Activated gamma-delta T cell treated with Interleukin-2 at 50 U/mL for 16 hours (primary cell): Measurements from ENCODE around the gene TRAPPC2L.
"Not testable (repeated sequence)": the region's sequence is repeated elsewhere in the genome, so short reads cannot be mapped to it uniquely, and the experiment has no call there.

Experiments
- DNase-seq: peaks from one replicate; pipeline ENCODE4 v3.0.0-alpha.2; 2020

TRAPPC2L gene

DNA sequence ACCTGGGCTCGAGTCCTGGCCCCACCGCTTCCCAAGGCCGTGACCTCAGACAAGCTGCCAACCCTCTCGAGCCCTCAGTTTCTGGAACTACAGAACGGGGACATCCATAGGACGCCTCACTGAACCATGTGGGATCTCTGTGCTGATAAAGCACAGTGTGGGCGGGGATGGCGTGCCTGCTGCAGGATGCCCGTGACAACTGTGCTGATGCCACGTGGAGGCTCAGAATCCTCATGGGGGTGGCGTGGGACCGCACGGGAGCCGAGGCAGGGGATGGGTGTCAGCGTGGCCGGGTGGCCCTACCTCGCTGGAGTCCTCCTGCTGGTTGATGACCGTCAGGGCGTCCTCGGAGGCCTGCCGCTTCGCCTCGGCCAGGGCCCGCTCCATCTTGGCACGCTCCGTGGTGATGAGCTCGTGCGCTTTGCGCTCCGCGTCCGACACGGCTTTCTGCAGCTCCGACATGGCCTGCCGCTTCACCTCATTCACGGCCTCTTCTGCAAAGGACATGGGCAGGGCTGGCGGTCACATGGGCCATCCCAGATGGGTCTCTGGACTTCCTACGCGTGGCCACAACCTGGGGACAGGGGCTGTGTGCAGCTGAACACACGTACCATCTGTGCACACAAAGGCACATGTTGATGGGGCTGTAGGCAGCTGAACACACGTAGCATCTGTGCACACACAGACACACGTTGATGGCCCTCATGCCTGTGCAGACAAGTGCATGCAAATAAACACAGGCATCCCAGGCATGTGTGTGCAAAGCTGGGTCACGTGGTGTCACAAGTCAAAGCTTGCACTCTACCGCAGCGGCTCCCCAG lies 22.2 kb downstream of the TRAPPC2L start:
- no peak for DNase-seq

DNA sequence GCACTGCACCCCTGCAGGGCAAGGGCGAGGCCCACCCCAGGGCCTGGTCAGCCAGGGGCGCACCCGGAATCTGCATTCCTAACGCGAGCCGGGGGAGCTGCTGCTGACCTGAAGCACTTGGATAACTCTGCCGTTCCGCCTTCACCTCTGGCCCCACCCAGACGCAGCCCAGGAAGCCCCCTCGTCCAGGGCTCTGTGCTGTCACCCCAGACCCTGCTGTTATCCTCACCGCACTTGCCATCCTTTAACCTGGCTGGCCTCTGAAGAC lies 22.8 kb downstream of the TRAPPC2L start:
- no peak for DNase-seq

DNA sequence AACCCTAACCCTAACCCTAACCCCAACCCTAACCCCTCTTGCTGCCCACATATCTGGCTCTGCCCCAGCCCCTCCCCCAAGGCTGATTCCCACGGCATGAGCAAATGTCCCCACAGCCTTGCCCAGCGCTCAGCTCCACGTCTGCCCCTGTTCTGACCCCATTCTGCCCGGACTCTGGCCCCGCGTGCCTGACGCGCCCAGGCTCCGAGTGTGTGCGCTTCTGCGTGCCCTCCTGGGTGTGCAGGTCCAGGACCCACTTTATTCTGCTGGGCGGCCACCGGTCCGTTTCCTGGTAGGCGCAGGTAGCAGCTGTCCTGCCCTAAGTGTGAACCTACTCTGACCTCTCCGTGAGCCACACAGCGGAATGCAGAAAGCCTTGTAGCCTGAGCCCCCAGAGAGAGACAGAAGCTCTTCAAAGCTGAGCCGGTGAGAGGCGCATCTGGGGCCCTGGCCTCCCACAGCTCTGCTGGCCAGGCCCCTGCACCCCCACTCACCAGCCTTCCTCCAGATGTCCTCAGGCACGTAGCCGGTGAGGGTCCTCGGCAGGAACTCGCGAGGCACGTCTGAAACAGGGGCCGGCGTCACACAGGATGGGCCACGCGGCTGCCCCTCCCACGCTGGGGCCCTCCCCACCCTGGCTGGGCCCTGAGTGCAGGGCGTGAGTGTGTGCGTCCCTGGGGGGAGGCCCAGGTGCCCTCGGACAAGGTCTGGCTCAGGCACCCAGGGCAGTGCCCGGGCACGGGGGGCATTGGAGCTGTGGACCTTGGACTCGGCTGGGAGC lies 23.5 kb downstream of the TRAPPC2L start:
- no peak for DNase-seq

DNA sequence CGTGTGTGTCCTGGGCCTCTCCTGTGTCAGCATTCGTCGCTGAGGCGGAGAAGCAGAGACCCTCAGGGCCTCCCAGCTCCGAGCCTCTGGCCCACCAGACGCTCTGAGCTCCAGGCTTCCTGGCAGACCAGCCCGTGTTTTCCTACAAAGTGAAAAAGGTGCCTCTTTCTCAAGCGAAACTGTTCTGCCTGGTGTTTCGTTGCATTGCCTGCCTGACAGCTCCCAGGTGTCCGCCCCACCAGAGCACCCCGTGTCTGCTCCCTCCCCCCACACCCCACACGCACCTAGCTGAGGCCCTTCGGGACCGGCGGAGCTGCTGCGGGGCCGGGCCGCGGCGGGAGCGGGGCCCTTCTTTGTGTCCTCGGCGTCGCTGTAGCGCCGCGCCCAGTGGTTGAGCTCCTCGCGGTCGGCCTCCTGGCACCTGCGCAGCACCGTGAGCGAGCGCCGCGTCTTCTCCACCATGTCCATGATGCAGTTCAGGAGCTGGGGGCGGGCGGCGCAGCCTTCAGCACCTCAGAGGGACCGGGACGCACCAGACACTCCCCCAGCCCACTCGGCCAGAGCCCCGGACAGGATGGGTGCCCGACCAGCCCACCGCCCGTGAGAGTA lies 24.2 kb downstream of the TRAPPC2L start:
- DNase-seq, result no peak

DNA sequence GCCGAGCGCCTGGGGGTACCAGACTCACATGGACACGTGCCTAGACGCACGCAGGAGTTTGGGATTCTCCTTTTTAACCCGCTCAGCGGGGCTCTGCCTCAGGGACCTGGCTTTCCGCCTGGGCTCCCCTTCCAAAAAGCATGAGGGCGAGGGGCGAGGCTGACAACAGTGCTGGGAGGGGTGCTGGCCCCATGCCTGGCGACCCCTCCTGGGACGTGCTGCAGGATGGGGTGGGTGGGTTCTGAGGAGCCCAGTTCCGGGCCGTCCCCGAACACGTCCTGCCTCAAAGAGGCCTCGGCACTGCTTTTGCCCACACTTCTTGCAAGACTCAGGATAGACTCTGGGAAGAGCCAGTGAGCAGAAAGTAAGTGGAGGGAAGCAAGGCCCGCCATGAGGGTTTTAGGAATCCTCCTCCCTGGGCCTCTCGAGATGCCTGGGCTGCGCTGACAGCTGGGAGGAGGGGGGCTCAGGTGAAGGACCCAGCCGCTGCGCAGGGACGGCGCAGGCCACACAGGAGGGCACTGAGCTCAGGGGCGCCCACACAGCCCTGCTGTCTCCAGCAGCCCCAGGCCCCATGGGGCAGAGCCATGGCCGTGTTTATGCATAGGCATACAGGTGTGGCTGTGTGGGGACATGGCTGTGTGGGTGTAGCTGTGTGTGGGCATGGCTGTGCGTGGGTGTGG lies 24.9 kb downstream of the TRAPPC2L start:
- no peak for DNase-seq

DNA sequence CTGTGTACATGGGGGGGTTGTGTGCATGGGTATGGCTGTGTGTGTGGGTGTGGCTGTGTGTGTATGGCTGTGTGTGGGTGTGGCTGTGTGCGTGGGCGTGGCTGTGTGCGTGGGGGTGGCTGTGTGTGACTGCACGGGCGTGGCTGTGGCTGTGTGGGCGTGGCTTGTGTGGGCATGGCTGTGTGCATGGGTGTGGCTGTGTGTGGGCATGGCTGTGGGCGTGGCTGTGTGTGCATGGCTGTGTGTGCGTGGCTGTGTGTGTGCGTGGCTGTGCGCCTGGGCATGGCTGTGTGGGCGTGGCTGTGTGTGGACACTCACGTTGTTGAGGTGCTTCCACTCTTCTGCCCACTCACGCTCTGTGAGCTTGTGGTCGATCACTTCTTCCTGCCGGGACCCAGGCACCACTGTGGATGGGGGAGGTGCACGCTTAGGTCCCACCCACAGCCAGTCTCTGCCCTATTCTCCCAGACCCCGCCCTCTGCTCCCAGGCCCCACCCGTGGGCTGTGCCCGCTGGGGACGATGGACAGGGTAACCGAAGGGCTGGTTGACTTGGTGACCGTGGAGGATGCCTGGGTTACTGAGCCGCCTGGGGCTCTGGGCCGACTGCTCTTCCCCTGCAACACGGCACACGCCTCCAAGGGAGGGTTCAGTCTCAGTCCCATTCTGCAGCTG lies 25.6 kb downstream of the TRAPPC2L start:
- no peak for DNase-seq

DNA sequence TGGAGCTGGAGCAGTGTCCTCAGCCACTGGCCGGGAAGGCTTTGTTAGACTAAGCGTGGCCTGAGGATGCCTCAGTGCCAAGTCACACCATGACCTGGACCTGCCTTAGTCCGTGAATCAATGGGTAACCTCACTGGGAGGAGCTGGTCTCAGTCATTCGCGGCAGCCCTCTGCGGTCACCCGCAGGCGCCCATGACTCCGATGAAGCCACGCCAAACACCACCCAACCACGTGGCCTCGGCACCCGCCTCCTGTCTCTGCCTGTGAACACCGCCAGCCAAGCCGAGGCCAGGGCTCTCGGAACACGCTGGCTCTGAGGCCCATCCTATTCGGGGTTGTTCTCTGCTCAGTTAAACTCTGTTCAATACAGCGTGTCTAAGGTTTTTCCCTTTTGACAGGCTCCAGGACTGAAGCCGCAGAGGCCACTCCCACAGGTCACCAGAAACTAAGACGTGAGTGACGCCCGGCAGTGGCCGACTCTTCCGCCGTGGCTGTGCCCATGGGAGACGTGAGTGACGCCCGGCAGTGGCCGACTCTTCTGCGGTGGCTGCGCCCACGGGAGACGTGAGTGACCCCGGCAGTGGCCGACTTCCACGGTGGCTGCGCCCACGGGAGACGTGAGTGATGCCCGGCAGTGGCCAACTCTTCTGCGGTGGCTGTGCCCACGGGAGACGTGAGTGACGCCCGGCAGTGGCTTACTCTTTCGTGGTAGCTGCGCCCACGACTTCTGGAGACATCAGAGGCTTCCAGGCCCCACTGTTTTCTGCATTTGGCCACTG lies 26.4 kb downstream of the TRAPPC2L start:
- no peak for DNase-seq

DNA sequence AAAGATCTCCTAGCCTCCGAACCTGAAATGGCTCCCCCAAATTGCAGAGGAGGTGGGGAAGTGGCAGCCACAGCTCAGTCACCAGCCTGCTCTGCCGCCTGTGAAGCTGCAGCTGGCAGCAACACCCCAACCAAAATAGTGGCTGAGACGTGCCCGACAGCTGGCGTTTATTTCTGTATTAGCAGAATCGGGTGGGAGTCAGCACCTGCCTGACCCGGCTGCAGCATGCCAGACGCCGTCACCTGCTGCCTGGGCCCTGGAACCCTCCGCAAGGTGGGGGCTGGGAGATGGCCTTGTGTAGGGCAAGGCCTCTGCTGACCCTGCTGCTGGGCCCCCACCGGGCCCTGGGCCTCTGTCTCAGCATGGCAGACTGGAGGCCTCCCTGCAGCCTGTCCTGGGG lies 27.0 kb downstream of the TRAPPC2L start:
- DNase-seq, result no peak

DNA sequence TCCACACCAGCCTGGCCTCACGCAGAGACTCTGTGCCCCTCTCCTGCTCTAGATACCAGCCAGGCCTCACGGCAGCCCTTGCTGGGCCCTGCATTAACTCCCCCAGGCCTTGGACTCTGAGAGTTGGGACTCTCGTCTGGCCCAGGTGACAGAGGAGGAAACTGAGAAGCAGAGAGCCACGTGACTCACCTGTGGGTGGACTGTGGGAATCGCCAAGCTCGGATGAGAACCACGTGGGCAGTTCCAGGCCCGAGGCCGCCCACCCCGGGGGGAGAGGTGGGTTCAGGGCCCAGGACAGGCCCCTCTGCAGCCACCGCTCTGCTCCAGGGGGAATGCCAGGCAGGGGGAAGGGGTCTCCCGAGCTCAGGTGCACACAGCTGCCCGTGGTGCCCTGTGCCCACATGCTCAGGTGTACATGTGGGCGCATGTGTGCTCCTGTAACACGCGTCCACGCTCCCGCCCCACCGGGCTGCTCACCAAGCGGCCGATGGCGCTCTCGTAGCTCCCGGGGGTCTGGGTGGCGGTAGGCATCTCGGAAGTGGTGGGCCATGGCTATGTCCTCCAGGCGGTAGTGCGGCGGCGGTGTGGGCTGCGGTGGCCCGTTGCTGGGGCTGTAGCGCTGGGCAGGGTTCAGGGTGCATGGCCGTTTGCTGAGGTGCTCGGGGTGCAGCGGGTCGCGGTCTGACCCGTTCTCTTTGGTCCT lies 27.8 kb downstream of the TRAPPC2L start:
- no peak for DNase-seq

DNA sequence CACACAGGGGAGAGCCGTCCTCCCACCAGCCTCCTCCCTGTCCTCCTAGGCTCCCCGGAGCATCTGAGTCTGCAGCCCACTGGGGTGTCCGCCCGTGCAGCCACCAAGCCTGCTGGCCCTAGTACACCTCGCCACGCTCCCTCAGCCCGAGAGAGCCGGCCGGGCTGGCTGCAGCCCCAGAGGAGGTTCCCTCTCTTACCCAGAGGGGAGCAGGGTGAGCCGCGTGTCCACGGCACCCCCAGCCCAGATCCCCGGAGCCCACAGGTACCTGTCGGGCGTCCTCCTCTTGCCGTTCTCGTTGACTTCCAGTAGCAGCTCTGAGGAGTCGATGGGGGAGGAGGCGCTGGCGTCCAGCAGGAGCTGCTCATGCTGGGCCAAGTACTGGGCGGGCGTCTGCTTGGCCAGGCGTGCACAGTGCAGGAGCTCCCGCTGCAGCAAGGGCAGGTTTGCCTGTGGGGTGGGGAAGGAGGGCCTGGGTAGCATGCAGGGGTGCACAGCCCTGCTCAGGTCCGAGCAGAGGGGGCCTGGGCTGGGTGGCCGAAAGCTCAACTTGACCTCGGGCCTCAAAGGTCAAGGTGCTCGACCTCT lies 28.9 kb downstream of the TRAPPC2L start:
- no peak for DNase-seq

DNA sequence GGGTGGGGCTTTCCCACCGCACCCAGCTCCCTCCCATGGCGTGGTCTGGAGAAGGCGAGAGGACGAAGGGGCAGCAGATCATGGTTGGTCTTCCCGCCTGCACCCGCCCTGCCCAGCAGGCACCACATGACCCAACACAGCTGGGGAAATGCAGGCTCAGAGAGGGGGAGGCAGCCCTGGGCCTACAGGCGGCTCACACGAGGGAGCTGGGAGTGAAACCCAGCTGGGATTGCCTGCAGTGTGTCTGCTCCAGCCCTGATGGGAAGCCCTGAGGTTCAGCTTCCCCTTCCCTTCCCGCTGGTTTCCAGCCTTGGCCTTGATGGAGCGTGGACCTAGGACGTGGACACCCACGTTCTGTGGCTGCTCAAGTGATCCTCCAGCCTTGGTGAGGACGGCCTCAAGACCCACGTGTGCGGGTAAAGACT lies 29.5 kb downstream of the TRAPPC2L start:
- no peak for DNase-seq

DNA sequence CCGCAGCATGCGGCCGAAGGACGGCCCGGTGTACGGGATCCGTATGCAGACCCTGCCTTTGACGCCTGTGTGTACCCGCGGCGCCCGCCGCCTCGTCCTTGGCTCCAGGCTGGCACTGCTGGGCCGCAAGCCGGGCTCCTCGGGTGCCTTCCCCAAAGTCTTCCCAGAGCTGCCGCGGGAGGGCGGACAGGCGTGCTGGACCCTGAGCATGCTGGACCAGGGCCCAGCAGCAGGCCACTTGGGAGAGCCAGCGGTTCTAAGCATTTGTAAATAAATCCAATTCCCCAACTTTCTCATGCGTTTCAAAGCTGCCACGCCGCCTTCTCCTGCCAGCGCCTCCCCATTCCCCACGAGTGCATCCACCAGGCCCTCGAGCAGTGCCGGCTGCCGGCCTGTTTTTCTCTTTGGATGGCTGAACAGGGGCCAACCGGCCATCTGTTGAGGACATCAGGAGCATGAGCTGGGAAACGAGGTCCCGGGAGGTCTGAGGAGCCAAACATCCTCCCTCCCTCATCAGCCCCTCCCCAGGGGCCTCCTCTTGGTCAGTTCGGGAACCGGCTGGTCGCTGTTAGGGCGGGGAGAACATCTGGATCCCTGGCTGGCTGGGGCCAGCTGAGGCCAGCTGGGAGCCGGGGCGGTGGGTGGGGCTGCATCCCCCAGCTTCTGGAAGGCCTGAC lies 30.1 kb downstream of the TRAPPC2L start:
- no peak for DNase-seq

DNA sequence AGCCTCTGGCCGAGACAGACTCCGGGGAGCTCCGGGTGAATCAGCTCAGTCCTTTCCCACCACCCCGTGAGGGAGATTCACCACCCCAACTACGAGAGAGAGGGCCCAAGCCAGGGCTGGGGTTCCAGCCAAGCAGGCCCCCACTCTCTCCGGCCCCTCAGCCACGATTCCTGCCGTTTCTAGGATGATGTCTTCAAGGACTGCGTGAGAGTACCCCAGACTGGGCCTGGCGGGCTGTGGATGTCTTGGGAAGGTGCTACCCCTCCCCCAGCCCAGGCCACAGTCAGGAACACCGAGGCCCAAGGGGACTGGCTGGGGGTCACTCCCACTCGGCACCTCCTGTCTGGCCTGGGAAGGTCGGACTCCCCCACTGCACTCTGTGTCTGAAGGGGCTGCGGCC lies 31.1 kb downstream of the TRAPPC2L start:
- DNase-seq, result no peak

DNA sequence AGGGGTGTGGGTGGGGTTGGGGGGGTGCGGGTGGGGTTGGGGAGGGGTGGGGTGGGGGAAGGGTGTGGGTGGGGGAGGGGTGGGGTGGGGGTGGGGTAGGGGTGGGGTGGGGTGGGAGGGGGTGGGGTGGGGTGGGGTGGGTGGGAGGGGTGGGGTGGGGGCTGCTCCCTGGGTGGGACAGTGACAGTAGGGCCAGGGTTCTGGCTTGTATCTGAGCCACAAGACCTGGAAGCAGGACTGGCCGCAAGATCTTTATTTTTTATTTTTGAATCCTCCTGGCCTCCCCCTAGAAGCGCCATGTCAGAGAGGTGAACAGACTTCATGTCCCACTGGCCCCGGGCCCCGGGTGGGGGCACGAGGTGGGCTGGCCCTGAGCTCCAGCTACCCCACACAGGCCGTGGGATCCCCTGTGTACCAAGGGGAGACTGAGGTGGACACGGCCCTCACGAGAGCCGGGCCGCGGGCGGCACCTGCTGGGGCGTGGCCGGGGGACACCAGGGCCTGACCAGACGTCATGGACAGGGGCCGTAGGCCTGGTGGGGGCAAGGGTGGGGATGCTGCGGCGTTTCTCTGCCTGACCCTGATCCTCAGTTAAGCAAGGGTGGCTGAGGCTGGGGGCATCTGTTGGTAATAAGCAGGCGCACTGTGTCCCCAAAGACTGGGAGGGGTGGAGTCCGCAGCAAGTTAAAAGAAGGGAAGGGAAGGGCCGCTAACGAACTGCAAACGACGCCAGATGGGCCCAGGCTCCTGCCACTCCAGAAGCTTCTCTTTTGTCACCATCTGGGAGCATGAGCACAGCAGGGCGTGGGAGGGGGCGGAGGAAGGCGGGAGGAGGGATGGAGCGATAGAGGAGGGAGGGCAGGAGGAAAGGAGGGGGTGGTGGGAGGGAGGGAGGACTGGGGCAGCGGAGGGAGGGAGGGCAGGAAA lies 31.8 kb downstream of the TRAPPC2L start:
- no peak for DNase-seq

DNA sequence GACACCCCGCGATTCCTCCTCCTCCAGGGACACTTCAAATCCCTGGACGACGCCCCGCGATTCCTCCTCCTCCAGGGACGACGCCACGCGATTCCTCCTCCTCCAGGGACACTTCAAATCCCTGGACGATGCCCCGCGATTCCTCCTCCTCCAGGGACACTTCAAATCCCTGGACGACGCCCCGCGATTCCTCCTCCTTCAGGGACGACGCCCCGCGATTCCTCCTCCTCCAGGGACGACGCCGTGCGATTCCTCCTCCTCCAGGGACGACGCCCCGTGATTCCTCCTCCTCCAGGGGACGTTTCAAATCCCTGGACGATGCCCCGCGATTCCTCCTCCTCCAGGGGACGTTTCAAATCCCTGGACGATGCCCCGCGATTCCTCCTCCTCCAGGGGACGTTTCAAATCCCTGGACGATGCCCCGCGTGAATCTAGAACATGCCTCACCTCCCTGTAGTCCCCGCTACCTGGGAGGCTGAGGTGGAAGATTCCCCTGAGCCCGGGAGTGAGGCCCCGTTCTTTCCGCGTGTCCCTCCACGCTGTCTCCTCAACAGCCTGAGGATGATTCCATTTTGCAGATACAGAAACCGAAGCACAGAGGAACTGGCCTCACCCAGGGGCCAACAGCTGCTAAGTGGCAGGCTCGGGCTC lies 32.9 kb downstream of the TRAPPC2L start:
- not testable (repeated sequence) for DNase-seq

DNA sequence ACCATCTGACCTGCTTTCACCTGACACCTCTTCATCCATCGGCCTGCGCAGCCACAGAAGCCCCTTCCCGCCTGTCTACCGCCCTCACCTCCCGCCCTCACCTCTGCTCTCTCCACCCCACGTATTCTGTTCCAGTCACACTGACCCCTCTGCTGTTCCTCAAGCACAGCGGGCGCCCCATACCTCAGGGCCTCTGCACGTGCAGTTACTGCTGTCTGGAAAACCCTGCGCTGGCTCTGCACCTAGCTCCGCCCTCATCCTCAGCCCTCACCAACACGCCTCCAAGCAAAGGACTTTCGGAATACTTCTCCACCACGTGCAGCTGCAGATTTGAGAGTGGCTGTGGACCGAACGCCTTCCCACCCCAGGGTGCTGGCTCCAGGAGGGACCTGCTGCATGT lies 34.2 kb downstream of the TRAPPC2L start:
- no peak for DNase-seq

DNA sequence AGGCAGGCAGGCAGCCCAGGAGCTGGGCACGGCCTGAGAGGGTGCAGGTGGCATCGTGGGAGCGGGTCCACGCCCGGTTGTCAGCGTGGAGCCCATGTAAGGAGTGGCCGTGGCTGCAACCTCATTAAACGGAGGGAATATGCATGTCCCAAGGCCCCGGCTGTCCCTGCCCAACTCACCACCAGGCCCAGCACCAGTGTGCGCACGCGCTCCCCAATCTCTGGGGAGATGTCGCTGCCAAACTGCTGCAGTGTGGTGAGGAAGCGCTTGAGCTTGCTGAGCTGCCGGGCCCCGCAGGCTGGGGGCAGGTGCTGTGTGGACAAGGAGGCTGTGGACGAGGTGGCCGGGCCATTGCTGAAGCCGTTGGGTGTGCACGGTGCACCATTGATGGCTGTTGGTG lies 35.1 kb downstream of the TRAPPC2L start:
- DNase-seq, result no peak

DNA sequence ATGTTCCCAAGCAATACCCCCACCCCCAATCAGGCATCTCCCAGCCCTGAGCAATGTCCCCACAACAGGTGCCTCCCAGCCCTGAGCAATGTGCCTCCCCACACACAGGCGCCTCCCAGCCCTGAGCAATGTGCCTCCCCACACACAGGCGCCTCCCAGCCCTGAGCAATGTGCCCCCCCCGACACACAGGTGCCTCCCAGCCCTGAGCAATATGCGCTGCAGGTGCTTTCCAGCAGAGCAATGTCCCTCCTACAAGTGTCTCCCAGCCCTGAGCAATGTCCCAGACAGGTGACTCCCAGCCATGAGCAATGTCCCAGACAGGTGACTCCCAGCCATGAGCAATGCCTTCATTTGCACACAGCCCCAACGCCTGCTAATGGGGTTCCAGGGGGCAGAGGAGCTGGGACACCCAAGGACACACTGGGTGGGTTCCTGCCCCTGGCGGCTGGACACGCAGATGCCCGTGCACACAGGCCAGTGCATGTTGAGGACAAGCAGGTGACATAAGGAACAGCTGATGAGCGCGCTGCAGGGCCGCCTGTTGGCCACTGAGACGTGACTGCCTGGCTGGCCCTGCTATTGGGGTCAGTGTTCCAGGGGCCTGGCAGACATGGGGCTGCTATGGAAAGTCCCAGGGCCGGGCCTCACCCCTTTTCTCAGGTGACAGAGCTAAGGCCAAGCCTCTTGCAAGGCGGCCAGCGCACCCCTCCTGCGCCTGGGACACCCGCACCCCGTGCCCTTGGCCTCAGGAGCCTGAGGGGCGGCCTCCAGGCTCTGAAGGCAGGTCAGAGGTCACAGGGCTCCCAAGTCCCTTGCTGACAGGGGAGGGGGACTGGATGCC lies 36.4 kb downstream of the TRAPPC2L start:
- DNase-seq, result no peak
